Testis (tissue), 2 donors: ENCODE results near the gene CWC22.

Experiments
- POLR2A ChIP-seq: fragments of 450-650 bp; IDR thresholded peaks from one replicate; pipeline ENCODE4 v1.6.1; 2017; ENCODE audit warnings: antibody characterized with exemption, mild to moderate bottlenecking, moderate library complexity
- TF ChIP-seq, protein P1 (sequence below), 3 experiments: fragments of 450-650 bp in 2 of 3; fragments of 200-600 bp in 1 of 3; sonication (generic) in 1 of 3; IDR thresholded peaks; one replicate each; pipeline ENCODE4 v1.5.1; 2016 to 2019; ENCODE audit warnings: antibody characterized with exemption in 3 of 3, mild to moderate bottlenecking in 2 of 3, moderate library complexity in 1 of 3

DNA sequence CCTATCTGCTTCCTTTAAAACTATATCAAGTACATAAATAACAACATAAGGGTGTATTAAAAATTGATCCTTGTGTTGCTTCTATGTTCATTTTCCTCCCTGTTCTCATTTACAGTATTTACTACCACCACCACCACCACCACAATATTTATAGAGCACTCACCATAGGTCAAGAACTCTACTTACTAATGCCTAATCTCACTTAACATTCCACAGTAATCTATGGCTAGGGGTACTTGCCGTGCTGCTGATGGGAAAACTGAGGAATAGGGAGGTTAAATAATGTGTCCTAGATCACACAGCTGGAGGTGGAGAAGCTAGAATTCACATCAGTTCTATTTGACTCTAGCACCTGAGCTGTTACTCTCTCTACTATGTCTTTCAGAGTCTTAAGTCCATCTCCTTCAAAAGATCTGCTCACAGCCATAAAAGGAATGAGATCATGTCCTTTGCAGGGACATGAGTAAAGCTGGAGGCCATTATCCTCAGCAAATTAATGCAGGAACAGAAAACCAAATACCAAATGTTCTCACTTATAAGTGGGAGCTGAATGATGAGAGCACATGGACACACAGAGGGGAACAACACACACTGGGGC, 91.6 kb downstream of the CWC22 start:
- TF ChIP-seq, protein P1, sequence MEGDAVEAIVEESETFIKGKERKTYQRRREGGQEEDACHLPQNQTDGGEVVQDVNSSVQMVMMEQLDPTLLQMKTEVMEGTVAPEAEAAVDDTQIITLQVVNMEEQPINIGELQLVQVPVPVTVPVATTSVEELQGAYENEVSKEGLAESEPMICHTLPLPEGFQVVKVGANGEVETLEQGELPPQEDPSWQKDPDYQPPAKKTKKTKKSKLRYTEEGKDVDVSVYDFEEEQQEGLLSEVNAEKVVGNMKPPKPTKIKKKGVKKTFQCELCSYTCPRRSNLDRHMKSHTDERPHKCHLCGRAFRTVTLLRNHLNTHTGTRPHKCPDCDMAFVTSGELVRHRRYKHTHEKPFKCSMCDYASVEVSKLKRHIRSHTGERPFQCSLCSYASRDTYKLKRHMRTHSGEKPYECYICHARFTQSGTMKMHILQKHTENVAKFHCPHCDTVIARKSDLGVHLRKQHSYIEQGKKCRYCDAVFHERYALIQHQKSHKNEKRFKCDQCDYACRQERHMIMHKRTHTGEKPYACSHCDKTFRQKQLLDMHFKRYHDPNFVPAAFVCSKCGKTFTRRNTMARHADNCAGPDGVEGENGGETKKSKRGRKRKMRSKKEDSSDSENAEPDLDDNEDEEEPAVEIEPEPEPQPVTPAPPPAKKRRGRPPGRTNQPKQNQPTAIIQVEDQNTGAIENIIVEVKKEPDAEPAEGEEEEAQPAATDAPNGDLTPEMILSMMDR (IDR thresholded peaks at IDR 0.05), result no peak
- TF ChIP-seq POLR2A, result no peak
